Tibial nerve (tissue), 4 donors: Measurements from ENCODE around the gene ABCA7. TPM values are rescaled to one million over a fixed set of nuclear protein-coding genes. Genes with fewer than 3 reads are reported as not detected.

Experiments
- DNase-seq, 2 donors: peaks; one replicate each; pipeline ENCODE4 v3.0.0-alpha.2; 2019; ENCODE audit warnings: low spot score in 2 of 2
- H3K27ac ChIP-seq, 4 donors: fragments of 200-600 bp; sonication (generic) in 3 of 4; one replicate each; pipeline ENCODE4 v1.5.1; 2017 to 2019; ENCODE audit warnings: mild to moderate bottlenecking in 1 of 4
- H3K27me3 ChIP-seq, 2 donors: fragments of 200-600 bp; sonication (generic) in 1 of 2; one replicate each; pipeline versions ENCODE4 v1.5.1 to v1.6.0; 2017 to 2019
- H3K36me3 ChIP-seq, 3 donors: fragments of 200-600 bp; sonication (generic); one replicate each; pipeline ENCODE4 v1.5.1; 2018 to 2019
- H3K4me1 ChIP-seq, 4 donors: fragments of 200-600 bp; sonication (generic) in 3 of 4; one replicate each; pipeline ENCODE4 v1.5.1; 2017 to 2019
- H3K4me3 ChIP-seq, 4 donors: fragments of 200-600 bp; sonication (generic) in 3 of 4; one replicate each; pipeline ENCODE4 v1.5.1; 2017 to 2019; ENCODE audit warnings: mild to moderate bottlenecking in 1 of 4, moderate library complexity in 1 of 4
- H3K9me3 ChIP-seq, 4 donors: fragments of 200-600 bp; sonication (generic) in 3 of 4; one replicate each; pipeline ENCODE4 v1.5.1; 2017 to 2019
- EP300 ChIP-seq, 2 donors: sonication (generic); formaldehyde crosslinking; IDR thresholded peaks; one replicate each; pipeline ENCODE4 v1.6.1; 2017; ENCODE audit warnings: antibody characterized with exemption in 2 of 2, mild to moderate bottlenecking in 1 of 2
- POLR2A ChIP-seq, 2 donors: fragments of 450-650 bp; IDR thresholded peaks; one replicate each; pipeline ENCODE4 v1.6.1; 2017; ENCODE audit warnings: antibody characterized with exemption in 2 of 2, mild to moderate bottlenecking in 2 of 2, moderate library complexity in 2 of 2
- WGBS, 2 donors: methylation state at CpG; one replicate each; pipeline ENCODE4 v1.1.5; 2018; 5-methylcytosine and 5-hydroxymethylcytosine counted together
- total RNA-seq, 4 donors: library from RNA; depleted of rRNA; stranded (reverse); fragments of >200 nt; gene quantifications; one replicate each; pipeline ENCODE4 v1.1.0, GENCODE V29; 2016
- TF ChIP-seq, protein P1 (sequence below), 5 experiments: fragments of 200-600 bp in 3 of 5; fragments of 450-650 bp in 2 of 5; sonication (generic) in 3 of 5; IDR thresholded peaks; one replicate each; pipeline ENCODE4 v1.5.1; 2016 to 2019; ENCODE audit warnings: antibody characterized with exemption in 5 of 5, mild to moderate bottlenecking in 3 of 5, moderate library complexity in 2 of 5

The ABCA7 gene
- total RNA-seq, 4 donors from 2014 or later = 9.6 to 25.8 (median 13.7) TPM

GRCh38 chr19:1062387-1063029 is 22.6 kb downstream of the ABCA7 start:
- Histone ChIP-seq H3K27me3 (peaks cover 0 to 23% of the 10 kb centered on the region in 2 donors), H3K36me3 (peaks cover 0 to 20% (median 0%) of the 10 kb centered on the region in 3 donors), H3K27ac (no peak overlapping the region), H3K4me3 (no peak overlapping the region), H3K9me3 (peaks cover 0 to 38% (median 8%) of the 10 kb centered on the region in 4 donors), H3K4me1 (peaks cover 0 to 34% (median 16%) of the 10 kb centered on the region in 4 donors)
- WGBS, 2 donors = 82 to 87% methylated on average over 17 of the region's 17 CpGs
- TF ChIP-seq, protein P1, sequence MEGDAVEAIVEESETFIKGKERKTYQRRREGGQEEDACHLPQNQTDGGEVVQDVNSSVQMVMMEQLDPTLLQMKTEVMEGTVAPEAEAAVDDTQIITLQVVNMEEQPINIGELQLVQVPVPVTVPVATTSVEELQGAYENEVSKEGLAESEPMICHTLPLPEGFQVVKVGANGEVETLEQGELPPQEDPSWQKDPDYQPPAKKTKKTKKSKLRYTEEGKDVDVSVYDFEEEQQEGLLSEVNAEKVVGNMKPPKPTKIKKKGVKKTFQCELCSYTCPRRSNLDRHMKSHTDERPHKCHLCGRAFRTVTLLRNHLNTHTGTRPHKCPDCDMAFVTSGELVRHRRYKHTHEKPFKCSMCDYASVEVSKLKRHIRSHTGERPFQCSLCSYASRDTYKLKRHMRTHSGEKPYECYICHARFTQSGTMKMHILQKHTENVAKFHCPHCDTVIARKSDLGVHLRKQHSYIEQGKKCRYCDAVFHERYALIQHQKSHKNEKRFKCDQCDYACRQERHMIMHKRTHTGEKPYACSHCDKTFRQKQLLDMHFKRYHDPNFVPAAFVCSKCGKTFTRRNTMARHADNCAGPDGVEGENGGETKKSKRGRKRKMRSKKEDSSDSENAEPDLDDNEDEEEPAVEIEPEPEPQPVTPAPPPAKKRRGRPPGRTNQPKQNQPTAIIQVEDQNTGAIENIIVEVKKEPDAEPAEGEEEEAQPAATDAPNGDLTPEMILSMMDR (IDR thresholded peaks at IDR 0.05) = no peak
- TF ChIP-seq POLR2A (IDR thresholded peaks at IDR 0.05) = no peak
- no peak for DNase-seq

DNA sequence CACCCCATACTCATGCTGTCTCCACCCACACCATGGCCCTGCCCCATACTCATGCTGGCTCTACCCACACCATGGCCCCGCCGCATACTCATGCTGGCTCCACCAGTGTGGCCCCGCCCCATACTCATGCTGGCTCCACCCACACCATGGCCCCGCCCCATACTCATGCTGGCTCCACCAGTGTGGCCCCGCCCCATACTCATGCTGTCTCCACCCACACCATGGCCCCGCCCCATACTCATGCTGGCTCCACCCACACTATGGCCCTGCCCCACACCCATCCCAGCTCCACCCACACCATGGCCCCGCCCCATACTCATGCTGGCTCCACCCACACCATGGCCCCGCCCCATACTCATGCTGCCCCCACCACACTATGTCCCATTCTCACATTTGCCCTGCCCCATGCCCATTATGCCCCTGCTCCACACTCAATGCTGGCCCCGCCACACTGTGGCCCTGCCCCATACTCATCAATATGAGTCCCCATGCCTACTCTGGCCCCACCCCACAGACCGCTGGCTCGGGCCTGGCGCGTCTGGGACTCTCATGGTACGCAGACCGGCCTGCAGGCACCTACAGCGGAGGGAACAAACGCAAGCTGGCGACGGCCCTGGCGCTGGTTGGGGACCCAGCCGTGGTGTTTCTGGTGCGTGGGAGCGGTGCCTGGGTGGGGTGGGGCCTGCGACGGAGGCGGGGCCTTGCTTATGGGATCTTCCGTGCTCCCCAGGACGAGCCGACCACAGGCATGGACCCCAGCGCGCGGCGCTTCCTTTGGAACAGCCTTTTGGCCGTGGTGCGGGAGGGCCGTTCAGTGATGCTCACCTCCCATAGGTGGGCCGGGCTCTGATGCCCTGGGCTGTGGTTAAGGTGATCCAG is 23.4 kb downstream of the ABCA7 start:
- no peak overlapping the region for H3K27ac ChIP-seq
- WGBS, 2 donors = 73 to 90% methylated on average over 24 to 26 of the region's 37 CpGs
- H3K4me3 ChIP-seq = no peak overlapping the region
- no peak for DNase-seq
- peaks cover 0 to 35% (median 17%) of the 10 kb centered on the region in 4 donors for H3K4me1 ChIP-seq
- H3K36me3 ChIP-seq = peaks cover 0 to 13% (median 0%) of the 10 kb centered on the region in 3 donors
- TF ChIP-seq POLR2A (IDR thresholded peaks at IDR 0.05) = no peak
- peaks cover 0 to 30% (median 2%) of the 10 kb centered on the region in 4 donors for H3K9me3 ChIP-seq
- H3K27me3 ChIP-seq = peaks cover 0 to 31% of the 10 kb centered on the region in 2 donors

DNA sequence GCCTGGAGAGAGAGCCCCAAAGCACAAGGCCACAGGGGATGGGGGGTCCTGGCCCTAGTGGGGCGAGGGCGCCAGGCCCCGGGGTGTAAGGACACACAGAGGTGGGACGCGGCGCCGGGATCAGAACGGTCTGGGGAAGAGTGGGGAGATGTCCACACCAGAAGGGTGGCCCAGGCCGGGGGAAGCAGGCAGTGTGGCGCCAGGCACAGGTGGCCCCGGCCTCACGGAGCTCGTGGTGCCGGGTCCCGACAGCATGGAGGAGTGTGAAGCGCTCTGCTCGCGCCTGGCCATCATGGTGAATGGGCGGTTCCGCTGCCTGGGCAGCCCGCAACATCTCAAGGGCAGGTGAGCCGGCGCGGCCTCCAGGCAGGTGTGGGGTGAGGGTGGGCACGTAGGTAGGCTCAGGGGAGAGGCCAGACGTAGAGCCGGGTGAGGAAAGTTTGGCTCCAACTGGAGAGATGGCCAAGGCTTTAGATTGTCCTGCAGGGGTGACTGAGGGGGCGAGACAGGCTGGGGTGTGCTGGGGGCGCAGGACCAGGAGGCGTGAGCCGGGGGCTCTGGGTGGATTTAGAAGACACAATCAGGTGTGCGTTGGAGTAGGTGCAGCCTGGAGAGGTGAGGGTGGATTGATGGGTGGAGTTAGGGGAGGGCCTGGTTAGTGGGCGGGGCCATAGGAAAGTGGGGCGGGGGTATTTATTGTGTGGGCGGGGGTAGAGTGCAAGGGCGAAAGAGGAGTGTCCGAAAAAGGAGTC is 24.2 kb downstream of the ABCA7 start:
- H3K27me3 ChIP-seq = peaks cover 0 to 39% of the 10 kb centered on the region in 2 donors

GRCh38 chr19:1064661-1065605 is 25.0 kb downstream of the ABCA7 start:
- WGBS, 2 donors = 10 to 14% methylated on average over 32 to 56 of the region's 60 CpGs
- Histone ChIP-seq H3K9me3 (peaks cover 0 to 14% (median 0%) of the 10 kb centered on the region in 4 donors), H3K4me1 (peaks cover 0 to 46% (median 17%) of the 10 kb centered on the region in 4 donors), H3K27me3 (peaks cover under 1 to 47% of the 10 kb centered on the region in 2 donors), H3K4me3 (no peak overlapping the region), H3K27ac (no peak overlapping the region), H3K36me3 (no peaks in the 10 kb centered on the region)
- peak in 1 of 2 donors; percentile 53 for DNase-seq
- no peak for TF ChIP-seq EP300 (IDR thresholded peaks at IDR 0.05)
- TF ChIP-seq, protein P1 (IDR thresholded peaks at IDR 0.05) = peak; percentile 64 to 86 (median 78)

More for the DNA sequence above, 24.2 kb downstream of the ABCA7 start:
- TF ChIP-seq, protein P1 (IDR thresholded peaks at IDR 0.05) = no peak
- no peak for TF ChIP-seq EP300 (IDR thresholded peaks at IDR 0.05)
- TF ChIP-seq POLR2A (IDR thresholded peaks at IDR 0.05) = no peak
- no peak overlapping the region for H3K27ac ChIP-seq
- DNase-seq = no peak
- H3K9me3 ChIP-seq = peaks cover 0 to 22% (median 0%) of the 10 kb centered on the region in 4 donors
- 71 to 82% methylated on average over 36 to 37 of the region's 37 CpGs for WGBS, 2 donors
- no peak overlapping the region for H3K4me3 ChIP-seq
- peaks cover 0 to 38% (median 17%) of the 10 kb centered on the region in 4 donors for H3K4me1 ChIP-seq
- H3K36me3 ChIP-seq = peaks cover 0 to 5% (median 0%) of the 10 kb centered on the region in 3 donors
